HAP-1 (cell line): ENCODE results near the gene MLXIPL.
"Not testable (repeated sequence)": the region's sequence is repeated elsewhere in the genome, so short reads cannot be mapped to it uniquely, and the experiment has no call there.

Source experiments
- DNase-seq, 2 experiments: peaks; one replicate each; pipeline ENCODE4 v3.0.0-alpha.2; 2016 to 2020; ENCODE audit warnings: low spot score in 2 of 2
- H3K27me3 ChIP-seq: fragments of 250-450 bp; sonication (Bioruptor Pico); 2 replicates; pipeline ENCODE4 v1.5.1; 2020; ENCODE audit warnings: low read depth, mild to moderate bottlenecking, moderate library complexity
- H3K36me3 ChIP-seq: fragments of 250-450 bp; sonication (Bioruptor Pico); replicated peaks from 2 replicates; pipeline ENCODE4 v1.5.1; 2020; ENCODE audit warnings: mild to moderate bottlenecking
- H3K4me1 ChIP-seq: fragments of 250-450 bp; sonication (Bioruptor Pico); 2 replicates; pipeline ENCODE4 v1.5.1; 2020; ENCODE audit warnings: mild to moderate bottlenecking
- H3K4me3 ChIP-seq: fragments of 250-450 bp; sonication (Bioruptor Pico); 2 replicates; pipeline ENCODE4 v1.5.1; 2020; ENCODE audit warnings: mild to moderate bottlenecking, moderate library complexity
- H3K9me3 ChIP-seq: fragments of 250-450 bp; sonication (Bioruptor Pico); 2 replicates; pipeline ENCODE4 v1.5.1; 2020; ENCODE audit warnings: mild to moderate bottlenecking, moderate library complexity
- in situ Hi-C: fragments of 300-500 bp; cut with MboI; formaldehyde crosslinking; loops from 3 replicates; pipeline ENCODE4 v1.14.3; 2020; ENCODE audit warnings: low sequenced_read_pairs, inconsistent platforms, mixed read lengths

Gene MLXIPL

DNA sequence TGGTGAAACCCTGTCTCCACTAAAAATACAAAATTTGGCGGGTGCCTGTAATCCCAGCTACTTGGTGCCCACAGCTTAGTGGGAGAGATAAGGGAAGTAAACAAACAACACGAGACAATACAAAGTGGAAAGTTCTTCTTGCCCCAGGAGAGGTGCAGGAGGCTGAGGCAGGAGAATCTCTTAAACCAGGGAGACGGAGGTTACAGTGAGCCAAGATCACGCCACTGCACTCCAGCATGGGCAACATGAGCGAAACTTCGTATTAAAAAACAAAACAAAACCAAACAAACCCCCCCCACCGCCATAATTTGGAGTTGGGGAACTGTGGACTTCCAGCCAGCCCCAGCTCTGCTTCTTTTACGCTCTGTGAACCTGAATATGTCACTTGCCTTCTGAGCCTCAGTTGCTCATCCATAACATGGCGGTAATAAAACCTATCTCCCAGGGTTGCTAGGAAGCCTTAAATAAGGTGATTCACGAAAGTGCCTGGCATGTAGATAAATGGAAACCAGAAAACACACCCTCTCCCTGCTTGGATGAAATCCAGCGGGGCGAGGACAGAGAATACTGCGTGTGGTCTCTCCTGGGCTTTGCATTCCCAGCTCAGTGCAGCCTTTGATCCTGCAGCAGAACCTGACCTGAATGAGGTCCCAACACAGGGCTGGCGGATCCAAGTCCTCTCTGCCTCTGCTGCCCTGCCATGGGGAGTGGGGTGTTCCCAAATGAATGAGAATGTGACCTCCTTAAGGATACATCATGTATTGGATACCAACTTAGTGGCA, 10.2 kb downstream of the MLXIPL start:
- in situ Hi-C loops: no loop called here
- no peaks in the 10 kb centered on the region; the same call in 1 of the 2 replicates for H3K4me1 ChIP-seq
- H3K36me3 ChIP-seq: no peaks in the 10 kb centered on the region
- no peak for DNase-seq
- H3K27me3 ChIP-seq: no peaks in the 10 kb centered on the region
- no peak overlapping the region for H3K4me3 ChIP-seq
- H3K9me3 ChIP-seq: no peaks in the 10 kb centered on the region

DNA sequence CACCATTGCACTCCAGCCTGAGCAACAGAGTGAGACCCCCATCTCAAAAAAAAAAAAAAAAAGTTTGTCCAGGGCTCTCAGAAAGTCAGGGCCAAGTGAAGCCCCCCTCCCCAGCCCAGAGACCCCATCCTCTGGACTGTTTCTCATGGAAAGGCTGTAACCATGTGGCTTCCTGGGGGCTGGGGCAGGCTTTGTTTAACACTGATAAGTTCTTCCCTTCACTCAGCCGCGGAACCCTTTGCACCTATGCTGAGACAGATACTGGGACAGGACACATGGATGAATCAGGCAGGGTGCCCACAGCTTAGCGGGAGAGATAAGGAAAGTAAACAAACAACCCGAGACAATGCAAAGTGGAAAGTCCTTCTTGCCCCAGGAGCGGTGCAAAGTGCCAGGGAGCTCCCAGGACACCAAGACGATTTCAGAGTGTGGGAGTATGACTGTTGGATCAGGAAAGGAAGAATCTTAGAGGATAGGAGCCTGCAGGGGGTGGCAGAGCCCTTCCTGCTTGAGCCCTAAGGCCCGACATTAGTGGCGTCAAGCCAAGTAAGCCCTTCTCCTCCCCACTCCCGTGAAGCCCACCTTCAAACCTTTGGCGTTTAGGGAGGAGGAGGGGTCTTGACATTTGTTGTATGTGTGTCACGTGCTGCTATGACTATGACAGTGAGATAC, 11.6 kb downstream of the MLXIPL start:
- no peaks in the 10 kb centered on the region for H3K27me3 ChIP-seq
- no peak for DNase-seq
- H3K36me3 ChIP-seq: no peaks in the 10 kb centered on the region
- no peak overlapping the region for H3K4me3 ChIP-seq
- in situ Hi-C loops: no loop called here
- H3K4me1 ChIP-seq: no peaks in the 10 kb centered on the region; the same call in 1 of the 2 replicates
- H3K9me3 ChIP-seq: no peaks in the 10 kb centered on the region

DNA sequence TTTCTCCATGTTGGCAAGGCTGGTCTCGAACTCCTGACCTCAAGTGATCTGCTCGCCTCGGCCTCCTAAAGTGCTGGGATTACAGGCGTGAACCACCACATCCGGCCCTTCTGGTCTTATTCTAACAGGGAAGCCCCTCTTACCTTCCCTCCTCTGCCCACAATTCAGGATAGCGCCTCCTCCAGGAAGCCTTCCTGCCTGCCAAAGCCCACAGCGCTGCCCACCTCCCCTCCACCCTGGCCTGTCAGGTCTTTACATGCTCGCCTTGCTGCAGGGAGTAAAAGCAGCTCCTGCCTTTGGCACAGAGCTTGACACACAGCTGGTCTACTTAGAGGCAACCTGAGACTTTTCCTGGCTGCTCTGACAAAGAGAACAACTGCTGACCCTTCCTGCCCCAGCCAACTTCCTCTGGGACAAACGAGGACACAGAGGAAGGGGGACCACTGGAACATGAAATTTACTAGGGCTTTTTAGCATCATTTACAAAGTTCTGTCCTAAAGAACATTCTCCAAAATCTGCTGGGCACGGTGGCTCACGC, 13.2 kb downstream of the MLXIPL start:
- H3K36me3 ChIP-seq: no peaks in the 10 kb centered on the region

DNA sequence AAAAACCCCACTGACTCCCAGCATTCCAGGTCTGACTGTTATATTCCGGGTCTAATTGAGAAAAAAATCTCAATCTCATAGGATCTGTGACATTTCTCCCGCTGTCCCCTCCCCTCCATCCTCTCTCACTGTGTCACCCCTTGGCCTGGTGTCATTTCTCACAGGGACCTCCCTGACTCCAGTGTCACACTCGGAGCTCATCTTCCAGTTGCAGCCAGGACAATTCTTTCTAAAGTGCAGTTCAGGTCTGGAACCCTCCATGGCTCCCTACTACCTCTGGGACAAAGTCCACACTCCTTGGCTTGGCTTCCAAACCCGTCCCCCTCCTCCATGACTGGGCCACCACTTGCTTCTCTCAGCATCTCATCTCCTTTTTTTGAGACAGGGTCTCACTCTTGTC, 14.2 kb downstream of the MLXIPL start:
- H3K4me1 ChIP-seq: no peaks in the 10 kb centered on the region; the same call in 1 of the 2 replicates
- H3K27me3 ChIP-seq: no peaks in the 10 kb centered on the region
- no peaks in the 10 kb centered on the region for H3K36me3 ChIP-seq
- in situ Hi-C loops: no loop called here
- no peak overlapping the region for H3K4me3 ChIP-seq
- H3K9me3 ChIP-seq: no peaks in the 10 kb centered on the region
- no peak for DNase-seq

More for the DNA sequence above, 13.2 kb downstream of the MLXIPL start:
- in situ Hi-C loops: no loop called here
- H3K4me3 ChIP-seq: no peak overlapping the region
- H3K27me3 ChIP-seq: no peaks in the 10 kb centered on the region
- no peaks in the 10 kb centered on the region; the same call in 1 of the 2 replicates for H3K4me1 ChIP-seq
- DNase-seq: no peak
- H3K9me3 ChIP-seq: no peaks in the 10 kb centered on the region

DNA sequence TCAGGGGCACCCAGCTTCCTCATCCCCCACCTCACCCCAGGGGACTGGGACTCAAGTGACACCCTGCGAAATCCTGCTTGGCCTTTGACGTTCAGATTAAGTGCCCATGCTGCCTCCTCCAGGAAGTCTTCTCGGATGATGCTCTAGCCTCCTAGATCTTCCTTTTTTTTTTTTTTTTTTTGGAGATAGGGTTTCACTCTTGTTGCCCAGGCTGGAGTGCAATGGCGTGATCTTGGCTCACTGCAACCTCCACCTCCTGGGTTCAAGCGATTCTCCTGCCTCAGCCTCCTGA, 16.7 kb downstream of the MLXIPL start:
- DNase-seq, H3K27me3 ChIP-seq, H3K36me3 ChIP-seq, H3K4me1 ChIP-seq, H3K9me3 ChIP-seq, H3K4me3 ChIP-seq: not testable (repeated sequence)
- in situ Hi-C loops: loop anchor here (5.0 kb wide), 2 partner anchors 125 to 250 kb away; no protein-coding TSS in a partner anchor

DNA sequence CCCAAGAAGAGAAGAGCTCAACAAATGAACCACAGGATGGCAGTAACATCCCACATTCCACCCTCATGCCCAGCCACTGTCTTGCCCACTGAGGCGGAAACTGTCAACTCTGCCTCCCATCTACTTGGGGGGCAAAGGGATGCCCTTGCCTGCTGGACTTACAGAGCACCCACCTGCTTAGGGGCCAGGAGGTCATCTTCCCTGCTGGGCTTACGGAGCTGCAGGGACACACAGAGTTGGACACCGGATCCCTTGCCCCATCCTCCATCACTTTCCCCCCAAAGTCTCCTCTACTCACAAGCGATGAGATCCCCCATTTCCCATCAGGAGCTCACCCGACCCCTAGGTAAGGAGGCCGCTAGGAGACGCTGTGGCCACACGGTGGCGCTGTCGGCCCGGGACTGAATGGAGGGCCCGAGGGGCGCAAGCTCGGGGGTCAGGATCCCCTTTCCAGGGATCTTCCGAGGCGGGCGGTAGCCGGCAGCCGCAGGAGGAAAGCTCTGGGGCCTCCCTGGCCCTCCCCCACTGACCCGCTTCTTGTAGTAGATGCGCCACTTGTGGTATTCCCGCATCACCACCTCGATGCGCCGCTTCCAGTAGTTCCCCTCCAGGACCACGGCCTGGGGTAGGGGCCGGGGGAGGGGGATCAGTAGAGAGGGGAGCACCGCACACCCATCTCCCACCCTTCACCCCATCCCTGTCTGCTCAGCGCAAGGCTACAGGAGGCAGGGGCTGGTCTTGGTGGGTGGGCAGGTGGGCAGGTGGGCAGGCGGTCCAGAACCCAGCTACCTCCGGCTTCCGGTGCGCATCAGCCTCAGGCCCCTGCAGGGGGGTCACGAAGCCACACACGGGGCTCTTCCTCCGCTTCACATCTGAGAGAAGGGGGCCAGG, 17.3 kb downstream of the MLXIPL start:
- Histone ChIP-seq H3K4me3 (no peak overlapping the region), H3K36me3 (no peaks in the 10 kb centered on the region), H3K9me3 (no peaks in the 10 kb centered on the region), H3K4me1 (no peaks in the 10 kb centered on the region), H3K27me3 (no peaks in the 10 kb centered on the region)
- in situ Hi-C loops: loop anchor here (5.0 kb wide), 2 partner anchors 125 to 250 kb away; no protein-coding TSS in a partner anchor
- DNase-seq: peak; percentile 39 to 86

DNA sequence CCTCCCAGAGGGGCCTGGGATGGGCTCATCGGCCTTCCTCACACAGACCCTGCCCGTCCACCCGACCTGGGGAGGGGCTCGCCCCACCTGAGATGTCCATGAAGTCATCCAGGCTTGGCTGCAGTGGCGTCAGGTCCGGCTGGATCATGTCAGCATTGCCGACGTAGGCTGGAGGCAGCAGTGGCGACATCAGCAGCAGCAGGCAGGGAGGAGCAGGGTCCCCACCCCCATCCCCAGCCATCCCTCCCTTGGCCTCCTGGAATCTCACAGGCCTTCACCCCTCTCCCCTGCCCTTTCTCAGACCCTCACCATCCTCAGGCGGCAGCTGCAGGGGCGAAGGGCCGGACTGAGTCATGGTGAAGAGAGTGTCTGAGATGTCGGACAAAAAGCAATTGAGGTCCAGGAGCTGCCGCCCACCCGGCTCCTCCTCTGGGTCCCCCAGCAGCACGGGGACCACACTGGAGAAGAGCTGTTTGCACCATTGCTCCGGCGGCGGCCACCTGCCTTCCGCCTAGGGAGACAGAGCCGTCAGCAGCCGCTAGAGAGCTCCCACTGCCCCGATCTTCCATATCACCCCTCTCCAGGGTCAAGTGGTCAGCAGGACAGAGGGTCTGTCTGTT, 18.6 kb downstream of the MLXIPL start:
- Histone ChIP-seq H3K9me3 (no peaks in the 10 kb centered on the region), H3K36me3 (no peaks in the 10 kb centered on the region), H3K4me1 (no peaks in the 10 kb centered on the region), H3K4me3 (no peak overlapping the region), H3K27me3 (no peaks in the 10 kb centered on the region)
- no peak for DNase-seq
- in situ Hi-C loops: loop anchor here (5.0 kb wide), 2 partner anchors 127 to 252 kb away; no protein-coding TSS in a partner anchor

DNA sequence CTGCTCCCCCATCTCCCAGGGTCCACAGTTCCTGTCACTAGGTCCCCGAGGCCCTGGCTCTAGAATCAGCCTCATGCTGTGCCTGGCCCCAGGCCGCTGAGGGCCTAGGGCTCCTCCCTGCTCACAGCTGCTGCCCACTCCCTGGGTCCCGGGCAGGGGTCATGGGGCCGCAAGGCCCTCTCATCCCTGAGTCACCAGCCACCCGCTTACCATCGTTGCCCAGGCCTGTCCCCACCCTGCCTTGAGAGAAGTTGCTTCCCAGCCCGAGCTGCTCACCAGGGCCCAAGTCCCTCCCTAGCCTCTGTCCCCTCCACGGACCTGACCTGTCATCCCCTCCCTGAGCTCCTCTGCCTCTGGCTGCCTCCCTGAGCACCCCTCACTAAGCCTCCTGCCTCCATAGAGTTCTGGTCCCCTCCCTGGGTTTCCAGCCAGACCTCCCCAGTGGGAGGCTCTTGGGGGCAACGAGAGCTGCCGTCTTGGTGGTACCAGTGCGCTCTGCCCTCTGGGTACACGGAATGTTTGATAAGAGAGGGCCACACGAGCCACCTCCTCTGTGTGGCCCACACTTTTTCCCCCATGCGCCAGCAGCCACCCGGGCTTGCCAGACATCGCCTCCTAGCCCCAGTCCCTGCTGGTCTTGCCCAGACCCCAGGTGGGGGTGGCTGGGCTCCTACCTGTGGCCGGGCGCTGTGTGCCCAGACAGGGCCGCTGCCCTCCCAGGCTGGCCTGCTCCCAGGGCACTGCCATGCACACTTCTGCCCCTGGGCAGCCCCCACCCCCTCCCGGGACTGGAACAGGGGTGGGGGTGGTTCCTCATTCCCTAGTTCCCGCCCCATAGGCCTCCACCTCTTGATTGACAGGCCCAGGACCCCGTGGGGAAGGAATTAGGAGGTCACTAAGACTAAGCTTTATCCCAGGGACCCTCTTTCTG, 21.3 kb downstream of the MLXIPL start:
- in situ Hi-C loops: no loop called here
- no peak for DNase-seq
- H3K4me1 ChIP-seq: no peaks in the 10 kb centered on the region

DNA sequence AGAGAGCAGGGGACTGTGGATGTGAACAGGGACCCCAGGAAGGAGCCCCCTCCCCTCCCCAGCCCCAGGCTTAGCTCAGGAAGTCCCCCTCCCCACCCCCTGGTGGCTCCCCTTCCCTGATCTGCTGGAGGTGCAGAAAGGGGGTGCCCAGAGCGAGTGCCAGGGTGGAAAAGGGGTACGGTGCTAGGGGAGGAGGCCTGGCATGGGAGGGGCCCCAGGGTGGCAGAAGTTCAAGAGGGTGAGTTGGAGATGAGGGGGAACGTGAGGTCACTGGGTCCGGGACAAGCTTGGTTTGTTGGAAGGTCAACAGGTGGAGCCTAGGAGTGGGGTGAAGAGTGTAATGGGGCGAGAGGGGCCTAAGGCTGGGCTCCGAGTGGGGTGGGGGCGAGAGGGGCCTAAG, 24.4 kb downstream of the MLXIPL start:
- Histone ChIP-seq H3K9me3 (no peaks in the 10 kb centered on the region), H3K36me3 (no peaks in the 10 kb centered on the region), H3K4me1 (no peaks in the 10 kb centered on the region), H3K27me3 (peaks cover 12% of the 10 kb centered on the region; the same call in 1 of the 2 replicates), H3K4me3 (no peak overlapping the region)
- in situ Hi-C loops: no loop called here
- no peak for DNase-seq

More for the DNA sequence above, 21.3 kb downstream of the MLXIPL start:
- no peaks in the 10 kb centered on the region for H3K9me3 ChIP-seq
- H3K36me3 ChIP-seq: no peaks in the 10 kb centered on the region
- no peak overlapping the region for H3K4me3 ChIP-seq
- peaks cover 7% of the 10 kb centered on the region; the same call in 1 of the 2 replicates for H3K27me3 ChIP-seq

DNA sequence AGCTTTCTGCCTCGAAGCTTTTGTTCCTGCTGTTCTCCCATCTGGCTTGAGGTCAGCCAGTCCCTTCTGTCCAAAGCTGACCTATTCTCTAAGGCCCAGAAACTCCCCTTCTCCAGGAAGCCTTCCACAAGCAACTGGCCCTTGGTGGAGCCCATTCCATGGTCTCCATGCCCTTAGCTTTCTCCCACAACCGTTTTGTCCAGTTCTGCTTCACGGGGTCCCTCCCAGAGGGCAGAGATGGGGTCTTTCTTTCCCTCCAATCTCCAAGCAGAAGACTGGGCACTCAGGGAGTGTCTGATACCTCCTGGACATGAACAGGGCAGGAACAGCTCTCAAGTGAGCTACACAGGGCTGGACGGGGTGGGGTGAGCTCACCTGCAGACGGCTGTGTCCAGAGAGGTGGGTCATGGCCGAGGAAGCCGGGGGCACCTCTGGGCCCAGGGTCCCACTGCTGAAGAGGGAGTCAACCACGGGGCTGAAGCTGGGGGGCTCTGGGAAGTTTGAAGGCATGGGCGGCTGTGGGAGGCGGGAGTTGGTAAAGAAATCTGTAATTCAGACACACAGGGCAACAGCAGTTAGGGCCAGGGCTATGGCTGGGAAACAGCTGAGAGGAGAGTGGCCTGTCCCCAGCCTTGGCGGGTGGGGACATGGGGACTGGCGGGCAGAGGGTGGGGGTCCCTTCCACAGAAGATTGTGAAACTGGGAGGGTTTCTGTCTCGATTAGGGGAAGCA, 25.0 kb downstream of the MLXIPL start:
- Histone ChIP-seq H3K4me3 (no peak overlapping the region), H3K9me3 (no peaks in the 10 kb centered on the region), H3K36me3 (no peaks in the 10 kb centered on the region), H3K27me3 (peaks cover 12% of the 10 kb centered on the region; the same call in 1 of the 2 replicates), H3K4me1 (no peaks in the 10 kb centered on the region)
- in situ Hi-C loops: no loop called here
- no peak for DNase-seq

DNA sequence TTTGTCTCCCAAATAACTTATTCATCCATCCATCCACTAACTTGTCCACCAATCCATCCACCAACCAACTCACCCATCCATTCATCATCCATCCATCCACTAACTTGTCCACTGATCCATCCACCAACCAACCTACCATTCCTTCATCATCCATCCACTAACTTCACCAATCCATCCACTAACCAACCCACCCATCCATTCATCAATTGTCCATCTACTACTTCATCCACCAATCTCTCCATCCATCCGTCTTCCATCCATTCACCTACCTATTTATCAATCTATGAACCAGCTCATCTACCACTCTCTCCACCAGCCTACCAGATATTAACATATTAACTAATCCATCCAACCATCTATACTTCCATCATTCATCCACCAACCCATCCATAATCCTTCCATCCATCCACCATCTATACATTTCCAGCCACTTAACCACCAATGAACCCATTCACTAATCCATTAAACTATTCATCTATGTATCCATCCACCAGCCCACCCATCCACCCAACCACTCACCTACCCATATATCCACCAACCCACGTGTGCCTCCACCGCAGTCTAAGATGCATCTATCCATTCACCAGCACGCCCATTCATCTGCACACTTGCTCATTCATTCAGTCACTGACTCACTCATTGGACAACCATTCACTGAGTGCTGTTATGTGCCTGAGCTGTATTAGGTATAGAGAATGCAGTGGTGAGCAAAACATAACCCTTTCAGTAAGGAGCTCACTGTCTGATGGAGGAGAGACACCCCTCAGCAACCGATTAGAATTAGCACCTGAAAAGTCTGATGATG, 26.1 kb downstream of the MLXIPL start:
- Histone ChIP-seq H3K4me3 (no peak overlapping the region), H3K36me3 (no peaks in the 10 kb centered on the region), H3K4me1 (no peaks in the 10 kb centered on the region), H3K27me3 (peaks cover 12% of the 10 kb centered on the region; the same call in 1 of the 2 replicates), H3K9me3 (no peaks in the 10 kb centered on the region)
- no peak for DNase-seq
- in situ Hi-C loops: no loop called here
